Hematopoietic multipotent progenitor cell treated with erythropoietin and hydrocortisone succinate and interleukin-3 and kit ligand, for 15 days (in vitro differentiated cells): ENCODE measurements around the gene OR10G6.
"Not testable (repeated sequence)": the region's sequence is repeated elsewhere in the genome, so short reads cannot be mapped to it uniquely, and the experiment has no call there.

Experiments used
- DNase-seq: peaks from one replicate; pipeline ENCODE4 v3.0.0-alpha.2; 2015; ENCODE audit warnings: low spot score

Gene OR10G6, protein sequence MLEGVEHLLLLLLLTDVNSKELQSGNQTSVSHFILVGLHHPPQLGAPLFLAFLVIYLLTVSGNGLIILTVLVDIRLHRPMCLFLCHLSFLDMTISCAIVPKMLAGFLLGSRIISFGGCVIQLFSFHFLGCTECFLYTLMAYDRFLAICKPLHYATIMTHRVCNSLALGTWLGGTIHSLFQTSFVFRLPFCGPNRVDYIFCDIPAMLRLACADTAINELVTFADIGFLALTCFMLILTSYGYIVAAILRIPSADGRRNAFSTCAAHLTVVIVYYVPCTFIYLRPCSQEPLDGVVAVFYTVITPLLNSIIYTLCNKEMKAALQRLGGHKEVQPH

DNA sequence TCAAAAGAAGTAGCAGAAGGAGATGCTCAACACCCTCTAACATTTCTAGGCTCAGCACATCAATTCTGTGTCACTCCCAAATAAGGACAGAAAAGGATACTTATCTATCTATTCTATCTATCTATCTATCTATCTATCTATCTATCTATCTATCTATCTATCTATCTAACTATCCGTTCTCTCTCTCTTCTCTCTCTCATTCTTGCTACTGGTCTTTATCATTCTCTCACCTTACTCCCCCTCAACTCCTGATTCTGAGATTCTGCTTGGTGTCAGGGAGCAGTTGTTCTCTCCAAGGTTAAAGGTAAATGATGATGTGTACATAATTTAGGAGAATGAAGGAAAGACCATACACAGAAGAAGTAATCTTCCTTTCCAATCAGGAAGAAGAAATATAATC lies at the start of gene OR10G6:
Gene OR10G6, minus strand, starts transcription at position 43 of the 400 bp plus-strand sequence. Its CDS starts 0 bp downstream, at position 43.
- no peak for DNase-seq

- no peak for DNase-seq
Measured at GRCh38 chr11:124043420-124043819, 48.5 kb upstream of the OR10G6 start.

GRCh38 chr11:124041254-124041653 lies 46.3 kb upstream of the OR10G6 start, which contains the start of gene OR10G7:
OR10G7 (minus strand) TSS chr11:124041325; CDS start chr11:124039001, 2,324 bp downstream.
- no peak for DNase-seq

- no peak for DNase-seq
Measured at GRCh38 chr11:124039557-124039956, 44.6 kb upstream of the OR10G6 start.

DNA sequence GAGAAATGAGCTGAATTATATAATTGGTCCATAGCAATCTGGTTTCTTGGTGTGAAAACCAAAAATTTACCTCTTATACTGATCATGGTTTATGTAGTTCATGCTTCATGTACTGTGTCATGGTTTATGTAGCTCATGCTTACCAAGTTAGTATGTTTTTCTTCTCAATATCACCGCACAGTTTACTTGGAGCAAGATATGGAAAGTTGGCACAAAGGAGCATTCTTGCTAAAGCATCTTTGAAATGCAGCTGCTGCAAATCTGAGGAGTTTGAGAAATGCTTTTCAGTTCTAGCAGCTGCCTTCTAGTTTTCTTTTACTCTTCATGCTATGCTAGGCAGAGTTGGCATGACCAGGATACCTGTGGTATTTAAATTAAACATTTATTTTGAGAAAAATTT lies 41.7 kb upstream of the OR10G6 start:
- no peak for DNase-seq

GRCh38 chr11:124026498-124026897 lies 31.5 kb upstream of the OR10G6 start, which contains the start of gene OR10G8:
OR10G8 (plus strand) TSS chr11:124026798; CDS start chr11:124029623, 2,825 bp downstream.
- no peak for DNase-seq

GRCh38 chr11:124015837-124016236 lies 20.9 kb upstream of the OR10G6 start:
- DNase-seq, result not testable (repeated sequence)

- no peak for DNase-seq
Measured at GRCh38 chr11:124012697-124013096, 17.7 kb upstream of the OR10G6 start, which contains the start of gene OR10G4. OR10G4 (plus strand) TSS chr11:124012997; CDS start chr11:124015575, 2,578 bp downstream.

DNA sequence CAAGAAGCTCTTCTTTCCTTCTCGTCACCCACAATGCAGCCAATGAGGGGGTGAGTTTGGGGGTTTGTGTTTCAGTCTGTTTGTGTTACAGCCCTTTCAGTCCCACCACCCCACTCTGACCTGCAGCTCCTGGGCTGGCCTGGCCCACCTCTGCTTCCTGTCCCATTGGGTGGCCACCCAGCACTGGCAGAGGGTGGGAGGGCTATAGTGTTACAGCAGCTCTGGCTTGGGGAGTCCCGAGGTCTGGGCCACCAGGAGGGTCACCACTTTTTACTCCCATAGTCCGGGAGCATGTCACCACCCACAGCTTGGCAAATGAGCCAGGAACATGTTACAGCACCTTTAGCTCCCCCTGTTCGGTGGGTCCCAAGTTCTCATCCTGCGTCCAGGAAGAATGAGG lies 15.7 kb downstream of the OR10G6 start:
- no peak for DNase-seq

DNA sequence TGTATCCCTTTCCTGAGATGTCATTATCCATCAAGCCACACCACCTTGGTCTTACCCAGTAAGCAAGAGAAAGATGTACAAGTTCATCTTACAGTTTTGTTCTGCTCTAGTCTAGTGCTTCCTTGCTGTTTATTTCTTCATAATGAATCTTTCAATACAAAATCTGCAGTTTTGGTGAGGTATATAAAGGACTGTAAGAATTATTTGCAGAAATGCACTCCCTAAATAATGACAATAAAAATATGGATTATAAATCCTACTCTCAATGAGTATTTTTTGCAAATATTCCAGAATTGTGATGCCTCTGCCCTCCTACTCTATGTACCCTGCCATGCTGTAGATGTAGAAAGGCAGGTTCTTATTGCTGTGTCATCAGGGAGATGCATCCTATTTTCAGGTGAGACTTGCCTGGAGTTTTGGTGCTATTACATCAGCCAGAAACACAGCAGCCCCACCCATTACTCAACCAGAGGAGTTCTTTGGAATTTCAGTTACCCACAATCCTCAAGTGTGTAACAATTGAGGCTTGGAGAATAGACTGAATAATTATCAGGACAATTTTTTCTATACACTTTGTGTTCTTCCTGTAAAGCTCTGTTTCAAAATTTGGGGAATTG lies 17.1 kb downstream of the OR10G6 start, which contains the start of gene OR10S1:
Gene OR10S1, minus strand, starts transcription at position 51 of the 617 bp plus-strand sequence. CDS start 117 bp downstream, outside the sequence.
- no peak for DNase-seq

DNA sequence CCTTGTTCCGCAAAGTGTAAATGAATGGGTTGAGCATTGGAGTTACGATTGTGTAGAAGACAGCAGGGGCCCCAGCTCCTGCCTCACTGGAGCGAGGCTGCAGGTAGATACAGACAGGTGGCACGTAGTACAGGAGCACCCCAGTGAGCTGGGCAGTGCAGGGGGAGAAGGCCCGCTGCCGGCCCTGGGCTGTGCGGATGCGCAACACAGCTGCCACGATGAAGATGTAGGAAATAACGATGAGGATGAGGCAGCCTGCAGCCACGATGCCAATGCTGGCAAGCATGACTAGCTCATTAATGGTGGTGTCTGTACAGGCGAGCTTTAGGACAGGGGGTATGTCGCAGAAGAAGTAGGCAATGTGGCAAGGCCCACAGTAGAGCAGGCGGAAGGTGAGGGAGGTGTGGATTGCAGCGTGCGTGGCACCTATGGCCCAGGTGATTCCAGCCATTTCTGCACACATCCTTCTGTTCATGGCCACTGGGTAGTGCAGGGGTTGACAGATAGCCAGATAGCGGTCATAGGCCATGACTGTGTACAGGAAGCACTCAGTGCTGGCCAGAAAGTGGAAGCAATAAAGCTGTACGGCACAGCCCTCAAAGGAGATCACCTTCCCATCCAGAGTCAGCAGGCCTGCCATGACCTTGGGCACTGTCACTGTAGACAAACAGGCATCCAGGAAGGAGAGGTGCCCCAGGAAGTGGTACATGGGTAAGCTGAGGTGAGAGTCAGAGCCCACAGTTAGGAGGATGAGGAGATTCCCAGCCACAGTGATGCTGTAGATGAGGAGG lies 18.0 kb downstream of the OR10G6 start:
- no peak for DNase-seq

GRCh38 chr11:123973816-123974215 lies 21.1 kb downstream of the OR10G6 start:
- DNase-seq, result no peak

GRCh38 chr11:123956752-123957151 lies 38.2 kb downstream of the OR10G6 start:
- DNase-seq, result no peak

GRCh38 chr11:123945132-123945531 lies 49.8 kb downstream of the OR10G6 start:
- no peak for DNase-seq
